PC-3 (cell line): ENCODE measurements around the gene ANTKMT. TPM values are rescaled to one million over a fixed set of nuclear protein-coding genes. Genes with fewer than 3 reads are reported as not detected.
"Not testable (repeated sequence)": the region's sequence is repeated elsewhere in the genome, so short reads cannot be mapped to it uniquely, and the experiment has no call there.

Experiments used
- ATAC-seq: fragments of 200-7000 bp; cut with Tn5 transposase; 2 replicates; pipeline ENCODE4 v1.9.1; 2020; ENCODE audit warnings: mild to moderate bottlenecking, moderate library complexity
- BruUV-seq: library from RNA; stranded (reverse); fragments of 400-500 nt; replicated peaks from 2 replicates; lab custom pipeline; 2021; lab: Mats Ljungman, UMichigan
- CTCF ChIA-PET: fragments of 300-600 bp; sonication (Branson Sonifier 250); formaldehyde crosslinking; loops from one replicate; lab custom pipeline; 2022; ENCODE audit warnings: antibody characterized with exemption; lab: Charles Lee
- POLR2A ChIA-PET: fragments of 300-600 bp; sonication (Branson Sonifier 250); formaldehyde crosslinking; loops from one replicate; lab custom pipeline; 2022; ENCODE audit warnings: antibody characterized with exemption; ENCODE audit not compliant: unreplicated experiment; lab: Charles Lee
- DNase-seq: peaks from one replicate; pipeline ENCODE4 v3.0.0-alpha.2; 2015
- H2AFZ ChIP-seq: fragments of 300-600 bp; sonication (generic); 2 replicates; pipeline ENCODE4 v1.6.0; 2016; ENCODE audit warnings: antibody characterized with exemption, low read length
- H3F3A ChIP-seq: fragments of 300-600 bp; sonication (generic); one replicate; pipeline ENCODE4 v1.6.0; 2017; ENCODE audit warnings: antibody characterized with exemption, low read length, control low read depth, mild to moderate bottlenecking; ENCODE audit not compliant: unreplicated experiment
- H3K27ac ChIP-seq: fragments of 300-600 bp; sonication (generic); 2 replicates; pipeline ENCODE4 v1.5.1; 2016; ENCODE audit warnings: mild to moderate bottlenecking, low read length
- H3K27me3 ChIP-seq: fragments of 300-600 bp; sonication (generic); 2 replicates; pipeline ENCODE4 v1.6.1; 2016; ENCODE audit warnings: low read length, mixed read lengths
- H3K36me3 ChIP-seq: fragments of 300-600 bp; sonication (generic); 2 replicates; pipeline ENCODE4 v1.6.1; 2016; ENCODE audit warnings: low read depth, mixed run types, low read length, mixed read lengths
- H3K4me1 ChIP-seq: fragments of 300-600 bp; sonication (generic); 2 replicates; pipeline ENCODE4 v1.5.1; 2016; ENCODE audit warnings: low read length; ENCODE audit not compliant: insufficient read depth
- H3K4me2 ChIP-seq: fragments of 300-600 bp; sonication (generic); 2 replicates; pipeline ENCODE4 v1.6.0; 2016; ENCODE audit warnings: low read length
- H3K4me3 ChIP-seq: fragments of 300-600 bp; sonication (generic); 2 replicates; pipeline ENCODE4 v1.5.1; 2016; ENCODE audit warnings: mild to moderate bottlenecking, low read length, mixed read lengths
- H3K79me2 ChIP-seq: fragments of 300-600 bp; sonication (generic); 2 replicates; pipeline ENCODE4 v1.6.1; 2017; ENCODE audit warnings: low read length, mixed read lengths
- H3K9ac ChIP-seq: fragments of 300-600 bp; sonication (generic); 2 replicates; pipeline ENCODE4 v1.6.0; 2016; ENCODE audit warnings: mild to moderate bottlenecking, low read length
- H3K9me2 ChIP-seq: fragments of 300-600 bp; sonication (generic); replicated peaks from 2 replicates; pipeline ENCODE4 v1.6.1; 2016; ENCODE audit warnings: mixed run types, low read length, mixed read lengths
- H3K9me3 ChIP-seq: fragments of 300-600 bp; sonication (generic); 2 replicates; pipeline ENCODE4 v1.6.1; 2016; ENCODE audit warnings: low read length, mixed read lengths
- H4K20me1 ChIP-seq: fragments of 300-600 bp; sonication (generic); 2 replicates; pipeline ENCODE4 v1.6.1; 2016; ENCODE audit warnings: low read length, mixed read lengths
- CTCF ChIP-seq: fragments of 300-600 bp; sonication (generic); conservative IDR thresholded peaks from 2 replicates; pipeline ENCODE4 v1.5.1; 2017; ENCODE audit warnings: antibody characterized with exemption, low read depth, mild to moderate bottlenecking, low read length
- EZH2 ChIP-seq: fragments of 300-600 bp; sonication (generic); IDR thresholded peaks from one replicate; pipeline ENCODE4 v1.6.1; 2017; ENCODE audit warnings: antibody characterized with exemption, mild to moderate bottlenecking, low read length; ENCODE audit not compliant: unreplicated experiment
- EZH2phosphoT487 ChIP-seq: fragments of 300-600 bp; sonication (generic); IDR thresholded peaks from 2 replicates; pipeline ENCODE4 v1.6.1; 2018; ENCODE audit warnings: mild to moderate bottlenecking, antibody characterized with exemption, low read length, borderline replicate concordance
- intact Hi-C: fragments of 100-400 bp; cut with micrococcal nuclease; formaldehyde crosslinking; loops from 2 replicates; pipeline ENCODE4 v1.9.0; 2023
- total RNA-seq: library from RNA; depleted of rRNA; stranded (reverse); fragments of >200 nt; gene quantifications from 2 replicates; pipeline ENCODE4 v1.2.3, GENCODE V29; 2014

Gene ANTKMT
- total RNA-seq, 1 experiment from 2014 or later: 77.3 TPM

GRCh38 chr16:740764-741505, 20.0 kb downstream of the ANTKMT start, which contains the start of gene CIAO3:
Gene CIAO3, minus strand, starts transcription at chr16:740997. Its CDS starts 12 bp downstream, at chr16:740985.
- H3K9ac ChIP-seq: peak within 1 kb of the TSS; percentile 79
- TSS peak; percentile 70 for BruUV-seq
- POLR2A ChIA-PET: no interaction called here

GRCh38 chr16:741986-742629, 21.2 kb downstream of the ANTKMT start:
- no peak for DNase-seq
- Histone ChIP-seq H3K9me2 (no peaks in the 10 kb centered on the region), H3K4me1 (peaks cover 5% of the 10 kb centered on the region; the same call in 1 of the 2 replicates), H3K9me3 (no peaks in the 10 kb centered on the region), H4K20me1 (no peaks in the 10 kb centered on the region), H3K36me3 (no peaks in the 10 kb centered on the region), H3K9ac (no peak overlapping the region), H3K27me3 (no peaks in the 10 kb centered on the region), H3K27ac (no peak overlapping the region), H3K4me3 (no peak overlapping the region), H3K79me2 (peaks cover 12% of the 10 kb centered on the region), H3K4me2 (no peak overlapping the region), H2AFZ (no peak overlapping the region), H3F3A (no peaks in the 10 kb centered on the region)
- no peak for TF ChIP-seq EZH2
- ChIA-PET CTCF (interaction anchor here (0.6 kb wide), 1 partner anchor 14 kb away, joined by 12 read pairs; no protein-coding TSS in a partner anchor), POLR2A (no interaction called here)
- intact Hi-C loops: loop anchor here (5.0 kb wide), 1 partner anchor 40 kb away; no protein-coding TSS in a partner anchor
- BruUV-seq: no TSS peak
- no peak for ATAC-seq

More at GRCh38 chr16:740764-741505, 20.0 kb downstream of the ANTKMT start, which contains the start of gene CIAO3:
- Histone ChIP-seq H2AFZ (peak within 1 kb of the TSS; percentile 87), H3K27me3 (no peaks in the 10 kb centered on the region), H3F3A (no peaks in the 10 kb centered on the region), H3K9me2 (no peaks in the 10 kb centered on the region), H4K20me1 (no peaks in the 10 kb centered on the region), H3K4me2 (peak within 1 kb of the TSS; percentile 97), H3K9me3 (no peaks in the 10 kb centered on the region), H3K4me1 (peaks cover 5% of the 10 kb centered on the region; the same call in 1 of the 2 replicates), H3K4me3 (peak within 1 kb of the TSS; percentile 89), H3K79me2 (peaks cover 12% of the 10 kb centered on the region), H3K27ac (no peak within 1 kb of the TSS), H3K36me3 (no peaks in the 10 kb centered on the region)
- DNase-seq (peak; percentile 86), ATAC-seq (peak; percentile 81)
- CTCF ChIA-PET: interaction anchor here (1.0 to 1.1 kb wide), 2 partner anchors 29 to 48 kb away, joined by 3 to 5 read pairs; partner anchors contain the start of genes CHTF18 and RPUSD1
- TF ChIP-seq CTCF (peak; percentile 76), EZH2phosphoT487 (no peak)
- intact Hi-C loops: loop anchor here (5.0 kb wide), 1 partner anchor 41 kb away; no protein-coding TSS in a partner anchor

- BruUV-seq: not testable (repeated sequence)
- intact Hi-C loops: loop anchor here (5.0 kb wide), 1 partner anchor 39 kb away; no protein-coding TSS in a partner anchor
- CTCF ChIA-PET: interaction anchor here (0.6 kb wide), 1 partner anchor 14 kb away, joined by 12 read pairs; no protein-coding TSS in a partner anchor
These were observed 21.9 kb downstream of the ANTKMT start for GRCh38 chr16:742894-743293.

More at GRCh38 chr16:742894-743293, 21.9 kb downstream of the ANTKMT start:
- POLR2A ChIA-PET, H3K9me2 ChIP-seq, DNase-seq, H3K27ac ChIP-seq, H2AFZ ChIP-seq, H3K27me3 ChIP-seq, H4K20me1 ChIP-seq, H3K4me2 ChIP-seq, H3K36me3 ChIP-seq, H3K9ac ChIP-seq, ATAC-seq, H3K9me3 ChIP-seq, H3F3A ChIP-seq, H3K4me3 ChIP-seq, H3K4me1 ChIP-seq: not testable (repeated sequence)
- H3K79me2 ChIP-seq: peaks cover 12% of the 10 kb centered on the region
